NCI-H1105 (cell line): Measurements from ENCODE around the gene DCBLD2.

Source experiments
- DNase-seq: peaks from one replicate; lab custom pipeline; 2025; lab: John Stamatoyannopoulos, UW

The DCBLD2 gene

GRCh38 chr3:98791341-98792325 is 109.9 kb downstream of the DCBLD2 start:
- DNase-seq: no peak

DNA sequence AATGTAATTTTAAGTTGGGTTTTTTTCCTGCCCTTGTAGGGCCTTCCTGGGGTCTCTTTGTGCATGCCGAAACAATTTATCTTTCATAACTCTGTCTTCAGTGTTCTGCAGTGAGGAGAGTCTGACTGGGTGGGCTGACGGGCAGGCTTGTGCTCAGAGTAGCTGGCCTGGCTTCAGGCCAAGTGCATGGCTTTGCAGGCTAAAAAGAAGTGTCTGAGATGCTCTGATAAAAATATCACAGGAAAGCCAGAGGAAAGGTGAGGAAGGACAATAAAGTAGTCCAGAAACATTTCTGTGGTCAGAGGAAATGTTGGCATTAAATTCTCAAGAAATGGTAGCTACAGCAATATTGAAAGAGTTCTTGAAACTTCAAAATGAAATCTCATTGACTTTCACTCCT is 112.8 kb downstream of the DCBLD2 start:
- peak; percentile 11 for DNase-seq

GRCh38 chr3:98787181-98787580 is 114.3 kb downstream of the DCBLD2 start:
- DNase-seq: no peak

- DNase-seq: no peak
These were observed 115.0 kb downstream of the DCBLD2 start for GRCh38 chr3:98786364-98787006.

- DNase-seq: no peak
These were observed 116.6 kb downstream of the DCBLD2 start for GRCh38 chr3:98784666-98785600.

DNA sequence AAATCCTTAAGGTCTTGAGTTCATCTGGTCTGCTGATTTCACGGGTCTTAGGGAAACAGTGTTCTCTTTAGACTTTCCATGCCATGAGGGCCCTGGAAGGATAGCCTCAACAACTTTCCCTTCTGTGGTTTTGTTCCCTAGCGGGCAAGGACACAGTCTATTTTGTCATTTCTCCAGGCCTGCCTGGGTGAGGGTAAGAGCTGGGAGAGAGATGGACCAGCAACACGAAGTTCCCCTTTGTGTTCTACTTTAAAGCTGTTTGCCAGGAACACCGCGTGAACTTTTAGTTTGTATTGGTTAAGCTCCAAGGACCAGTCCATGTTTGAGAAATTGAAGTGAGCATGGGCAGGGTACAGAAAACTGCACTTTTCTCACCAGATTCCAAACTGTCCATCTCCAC is 117.5 kb downstream of the DCBLD2 start:
- no peak for DNase-seq

GRCh38 chr3:98782824-98783500 is 118.5 kb downstream of the DCBLD2 start:
- no peak for DNase-seq

GRCh38 chr3:98780343-98780742 is 121.2 kb downstream of the DCBLD2 start:
- no peak for DNase-seq

GRCh38 chr3:98779541-98780335 is 121.8 kb downstream of the DCBLD2 start:
- DNase-seq: no peak

- DNase-seq: no peak
These were observed 122.6 kb downstream of the DCBLD2 start for GRCh38 chr3:98778852-98779413.

GRCh38 chr3:98778383-98778782 is 123.1 kb downstream of the DCBLD2 start:
- DNase-seq: no peak

DNA sequence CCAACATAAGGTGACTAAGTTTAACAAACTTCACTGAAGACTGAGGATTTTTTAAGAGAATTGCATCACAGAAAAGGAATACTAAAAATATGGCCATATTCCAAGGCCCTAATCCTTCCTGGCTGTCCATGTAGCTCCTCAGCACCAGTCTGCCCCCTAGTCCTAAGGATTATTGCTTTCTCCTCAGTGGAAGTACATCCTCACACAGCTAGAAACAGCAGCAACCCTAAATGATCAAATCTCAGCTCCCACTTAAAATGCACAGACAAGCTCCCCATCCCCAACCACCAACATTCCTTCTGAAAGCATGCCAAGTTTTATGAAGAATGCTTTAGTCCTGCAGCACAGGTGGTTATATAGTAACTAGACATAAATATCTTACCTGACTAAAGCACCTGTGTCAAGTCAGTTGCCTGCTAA is 123.7 kb downstream of the DCBLD2 start:
- no peak for DNase-seq

- no peak for DNase-seq
These were observed 124.2 kb downstream of the DCBLD2 start for GRCh38 chr3:98777286-98777685.

- no peak for DNase-seq
These were observed 125.4 kb downstream of the DCBLD2 start for GRCh38 chr3:98776140-98776493.

- DNase-seq: no peak
These were observed 125.9 kb downstream of the DCBLD2 start for GRCh38 chr3:98775459-98776139.

DNA sequence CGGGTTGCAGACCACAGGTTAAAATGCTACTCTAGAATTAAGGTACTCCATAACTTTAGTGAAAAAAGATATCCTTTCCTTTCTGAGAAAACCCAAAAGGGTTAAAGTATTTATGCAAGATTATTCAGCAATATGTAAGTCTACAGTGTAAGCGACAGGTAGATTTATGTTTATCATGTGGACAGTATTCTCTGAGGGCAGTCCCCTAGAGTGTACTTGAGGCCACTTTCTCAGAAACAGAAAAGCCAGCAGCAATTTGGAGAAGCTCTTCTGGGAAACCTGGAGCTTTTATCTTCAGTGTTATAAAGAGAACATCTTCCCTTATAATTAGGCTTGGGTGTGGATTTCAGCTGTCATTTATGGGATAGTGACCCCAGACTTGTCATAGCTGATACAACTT is 129.5 kb downstream of the DCBLD2 start:
- DNase-seq: no peak

- no peak for DNase-seq
These were observed 131.0 kb downstream of the DCBLD2 start for GRCh38 chr3:98770261-98771039.

GRCh38 chr3:98769448-98769847 is 132.0 kb downstream of the DCBLD2 start:
- no peak for DNase-seq

GRCh38 chr3:98768961-98769360 is 132.5 kb downstream of the DCBLD2 start:
- DNase-seq: no peak
